HG02973 (cell line): ENCODE measurements around the gene TTC12.
A peak's percentile ranks its signal among the peaks of the same experiment; 100 is the strongest.

Experiments used
- ATAC-seq: cut with Tn5 transposase; IDR thresholded peaks from one replicate; pipeline ENCODE4 v1.9.1; 2021; ENCODE audit warnings: moderate library complexity; ENCODE audit not compliant: unreplicated experiment

Gene TTC12

GRCh38 chr11:113324250-113324649 is 9.9 kb downstream of the TTC12 start:
- ATAC-seq, result no peak

GRCh38 chr11:113329725-113330124 is 15.3 kb downstream of the TTC12 start:
- ATAC-seq, result no peak

GRCh38 chr11:113331441-113331840 is 17.1 kb downstream of the TTC12 start:
- no peak for ATAC-seq

DNA sequence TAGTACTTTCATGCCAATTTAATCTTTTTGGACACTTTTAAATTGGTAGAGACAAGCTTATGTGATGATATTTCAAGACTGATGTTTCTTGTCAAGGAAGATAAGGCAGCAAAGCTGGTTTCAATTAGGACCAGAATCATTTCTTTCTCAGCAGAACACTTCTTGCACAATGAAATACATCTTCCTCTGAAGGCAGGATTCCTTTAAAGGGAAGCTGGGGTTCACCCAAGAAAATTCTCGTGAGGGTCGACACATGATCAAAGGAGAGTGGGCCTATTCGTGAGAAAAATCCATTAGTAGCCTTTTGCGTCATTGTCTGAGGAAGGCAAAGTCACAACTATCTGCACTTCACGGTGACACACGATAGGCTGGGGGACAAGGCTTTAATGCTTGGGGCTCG is 17.6 kb downstream of the TTC12 start:
- ATAC-seq, result no peak

DNA sequence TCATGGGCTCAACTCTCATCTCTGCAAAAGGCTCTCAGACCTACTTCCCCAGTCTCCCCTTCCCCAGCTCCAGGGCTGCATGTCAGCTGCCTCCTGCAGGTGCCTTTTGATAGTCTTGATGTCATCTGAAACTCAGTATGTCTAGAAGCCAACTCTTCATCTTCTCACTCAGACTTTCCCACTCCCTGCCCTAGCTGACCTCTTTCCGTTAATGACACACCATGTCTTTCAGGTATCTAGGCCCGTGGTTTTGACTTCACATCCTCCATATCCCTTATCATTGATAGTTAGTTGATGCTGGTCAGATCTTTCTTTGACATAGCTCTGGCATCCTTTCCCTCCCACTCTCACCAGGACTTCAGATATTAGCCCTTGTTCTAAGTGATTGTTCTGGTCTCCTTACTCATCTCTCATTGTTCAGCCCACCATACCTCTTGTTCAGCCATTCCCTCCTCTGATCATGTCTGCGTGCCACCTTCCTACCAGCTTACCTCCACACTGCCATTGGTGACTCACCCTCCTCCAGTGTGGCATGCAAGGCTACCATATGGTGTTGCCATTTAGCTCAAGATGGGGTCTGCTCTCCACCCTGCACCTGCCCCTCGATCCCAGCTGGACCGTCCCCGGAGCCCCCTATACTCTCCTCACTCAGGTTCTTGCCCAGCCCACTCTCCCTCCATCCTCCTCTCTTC is 18.4 kb downstream of the TTC12 start:
- no peak for ATAC-seq

- ATAC-seq, result peak; percentile 58
These were observed 19.8 kb downstream of the TTC12 start for GRCh38 chr11:113334183-113334582.

DNA sequence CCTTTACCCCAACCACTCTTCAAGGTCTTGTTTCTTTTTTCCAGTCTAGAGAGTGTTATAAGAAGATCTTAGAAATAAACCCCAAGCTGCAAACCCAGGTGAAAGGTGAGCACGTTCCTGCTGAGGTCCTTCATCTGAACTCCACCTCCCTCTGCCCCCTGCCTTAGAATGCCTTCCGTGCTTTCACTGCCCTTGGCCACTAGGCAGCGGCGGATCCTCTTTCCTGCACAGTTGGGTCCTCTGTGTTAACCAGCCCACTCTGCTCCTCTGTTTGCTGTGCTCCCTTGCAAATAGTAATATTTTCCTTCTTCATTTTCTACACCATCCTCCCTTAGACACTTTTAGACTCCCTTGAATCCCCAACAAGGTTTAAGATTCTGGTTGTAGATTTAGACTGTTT is 24.3 kb downstream of the TTC12 start:
- no peak for ATAC-seq

GRCh38 chr11:113339929-113340589 is 25.7 kb downstream of the TTC12 start:
- no peak for ATAC-seq

DNA sequence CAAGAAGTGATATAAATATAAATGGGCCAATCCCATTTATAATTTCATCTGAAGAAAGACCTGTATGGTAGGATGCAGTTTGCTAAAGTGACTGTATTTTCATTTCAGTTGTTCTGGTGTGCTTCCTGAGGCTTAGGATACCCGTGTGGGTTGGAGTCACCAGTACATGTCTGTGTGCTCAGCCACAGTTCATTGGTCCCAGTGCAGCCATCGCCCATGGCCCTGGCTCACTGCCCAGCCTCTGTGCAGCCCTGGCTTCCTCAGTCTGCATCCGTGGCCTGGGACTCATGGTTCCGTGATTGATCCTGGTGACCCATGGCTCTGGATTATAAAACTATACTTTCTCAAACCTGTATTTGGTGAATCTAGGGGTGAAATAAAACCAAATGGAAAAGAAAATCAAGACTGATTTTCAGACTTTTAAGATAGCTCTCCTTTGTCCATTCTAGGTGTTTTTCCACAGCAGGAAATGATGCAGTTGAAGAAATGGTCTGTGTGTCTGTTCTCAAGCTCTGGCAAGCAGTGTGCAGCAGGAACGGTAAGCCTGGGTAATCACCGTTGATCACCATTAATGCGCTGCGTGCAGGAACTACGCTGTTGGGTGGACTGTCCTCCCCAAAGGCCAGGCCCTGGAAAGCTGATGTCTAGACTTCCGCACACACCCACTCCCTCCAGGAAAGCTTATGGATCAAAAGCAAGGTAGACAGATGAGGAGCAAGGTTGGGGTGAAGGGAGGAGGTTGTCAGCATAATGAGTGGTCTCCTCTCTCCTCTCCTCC is 27.2 kb downstream of the TTC12 start:
- no peak for ATAC-seq

GRCh38 chr11:113345978-113346377 is 31.6 kb downstream of the TTC12 start:
- ATAC-seq, result no peak

DNA sequence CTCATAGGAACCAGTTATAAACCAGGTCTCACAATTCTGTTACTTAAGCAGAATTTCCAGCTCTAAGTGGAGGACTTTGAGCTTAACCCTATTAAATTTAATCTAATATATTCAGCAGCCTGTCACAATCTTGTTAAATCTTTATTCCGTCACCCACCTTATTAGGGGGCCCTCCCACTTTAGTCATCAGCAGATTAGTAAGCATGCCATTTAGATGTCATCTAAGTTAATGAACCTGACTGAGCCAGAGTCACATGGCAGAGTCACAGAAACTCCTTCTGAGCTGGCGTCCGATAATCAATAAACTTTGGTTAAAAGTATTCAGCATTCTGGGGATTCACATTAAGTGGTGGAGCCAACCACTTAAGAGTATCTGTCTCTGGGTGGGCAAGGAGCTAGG is 35.1 kb downstream of the TTC12 start:
- no peak for ATAC-seq

DNA sequence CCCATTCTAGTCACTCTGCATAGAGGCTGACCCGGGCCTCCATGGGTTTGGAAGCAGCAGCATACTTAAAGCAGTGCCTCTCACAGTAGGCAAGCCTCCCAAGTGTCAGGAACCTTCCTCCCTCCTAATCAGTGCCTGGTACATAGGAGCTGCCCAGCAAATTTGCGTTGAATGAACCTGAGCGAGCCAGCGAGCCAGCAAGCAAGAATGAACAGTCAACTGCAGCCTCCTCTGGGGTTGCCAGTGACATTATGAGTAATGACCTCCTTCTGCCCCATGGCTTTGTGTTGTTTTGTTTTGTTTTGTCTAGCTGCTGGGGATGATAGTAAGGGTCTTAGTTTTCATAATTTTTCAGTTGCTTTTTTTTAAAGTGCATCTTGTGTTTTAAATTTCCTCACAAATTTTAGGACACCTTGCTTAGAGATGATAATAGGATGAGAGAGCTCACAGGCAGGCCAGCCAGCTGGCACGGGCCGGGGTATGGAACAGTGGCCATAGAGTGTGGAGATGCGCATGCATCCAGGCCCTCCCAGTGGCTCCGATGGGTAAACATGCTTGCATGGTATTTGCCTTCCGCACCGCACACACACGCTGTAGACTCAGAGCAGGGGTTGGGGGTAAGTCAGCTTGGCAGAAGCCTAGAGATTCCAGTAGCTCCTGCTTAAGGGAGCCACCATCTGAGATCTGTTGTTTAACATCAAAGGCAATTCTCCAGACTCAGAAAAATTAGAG is 36.1 kb downstream of the TTC12 start:
- ATAC-seq, result no peak

DNA sequence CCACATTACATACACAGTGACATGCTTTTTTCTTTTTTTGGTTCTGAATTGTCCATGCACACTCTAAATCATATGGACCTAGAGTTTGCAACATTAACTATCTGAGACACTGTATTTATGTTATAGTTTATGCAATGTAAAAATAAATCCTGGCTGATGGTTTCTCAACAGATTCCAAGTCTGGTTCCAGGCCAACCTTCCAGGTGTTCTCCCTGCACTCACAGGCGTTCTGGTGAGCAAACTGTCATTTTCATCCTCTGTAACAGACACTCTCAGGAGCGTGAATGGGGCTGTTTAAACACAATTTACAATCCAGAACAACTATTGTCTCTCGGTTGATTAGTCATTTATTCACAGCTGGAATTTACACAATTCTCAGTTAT is 36.7 kb downstream of the TTC12 start:
- ATAC-seq, result no peak

- ATAC-seq, result no peak
These were observed 37.1 kb downstream of the TTC12 start for GRCh38 chr11:113351480-113351879.

GRCh38 chr11:113356203-113356602 is 41.8 kb downstream of the TTC12 start:
- no peak for ATAC-seq

- no peak for ATAC-seq
These were observed 49.0 kb downstream of the TTC12 start for GRCh38 chr11:113363406-113363805.

GRCh38 chr11:113363996-113364641 is 49.7 kb downstream of the TTC12 start:
- ATAC-seq, result no peak

DNA sequence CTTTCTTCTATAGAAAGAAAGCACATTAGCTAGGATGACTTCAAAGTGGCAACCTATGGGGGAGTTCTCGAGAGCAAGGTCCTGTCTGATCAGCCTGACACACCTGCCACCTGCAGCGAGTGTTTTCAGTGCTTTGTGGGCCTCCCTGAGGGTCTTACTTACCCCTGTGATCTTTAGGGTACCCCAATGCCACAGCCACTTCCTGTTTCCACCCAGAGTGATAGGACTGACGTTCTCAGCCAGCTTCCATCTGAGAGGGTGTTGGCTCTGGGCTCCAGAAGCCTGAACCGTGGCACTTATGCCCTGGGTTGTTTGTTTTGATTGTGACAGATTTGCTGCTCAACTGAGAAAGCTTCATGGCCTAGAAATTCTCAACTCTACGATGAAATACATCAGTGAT is 51.5 kb downstream of the TTC12 start:
- ATAC-seq, result no peak

GRCh38 chr11:113369411-113369810 is 55.0 kb downstream of the TTC12 start:
- ATAC-seq, result no peak

GRCh38 chr11:113370634-113371033 is 56.3 kb downstream of the TTC12 start:
- ATAC-seq, result no peak

DNA sequence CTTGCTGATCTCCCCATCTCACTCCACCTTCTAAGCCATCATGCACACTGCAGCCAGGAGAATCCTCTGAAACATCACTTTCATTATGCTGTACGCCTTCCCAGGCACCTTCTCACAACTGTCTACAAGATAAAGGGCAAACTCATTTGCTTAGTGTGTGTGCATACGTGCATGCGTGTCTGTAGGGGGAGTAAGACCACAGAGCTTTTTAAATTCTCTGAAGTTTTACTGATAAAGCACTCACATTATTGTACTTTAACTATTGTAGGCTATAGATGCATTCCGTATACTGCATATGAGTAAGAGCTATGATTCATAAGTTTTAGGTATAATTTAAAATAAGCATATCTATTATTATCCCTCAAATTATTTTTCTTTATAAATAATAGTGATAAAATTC is 57.9 kb downstream of the TTC12 start:
- ATAC-seq, result no peak
